Subcutaneous abdominal adipose tissue (tissue), 5 donors: ENCODE results near the gene RBBP8.

Experiments used
- H3K27ac ChIP-seq: one replicate; pipeline ENCODE4 v1.7.0; 2013; ENCODE audit warnings: low read depth, mild to moderate bottlenecking, inconsistent platforms, low read length, moderate library complexity
- H3K27me3 ChIP-seq, 5 donors: one replicate each; pipeline ENCODE4 v1.7.0; 2013; ENCODE audit warnings: low read length in 5 of 5, inconsistent platforms in 1 of 5; ENCODE audit not compliant: control insufficient read depth in 5 of 5, insufficient read depth in 4 of 5
- H3K36me3 ChIP-seq, 5 donors: one replicate each; pipeline ENCODE4 v1.7.0; 2013; ENCODE audit warnings: low read length in 5 of 5; ENCODE audit not compliant: control insufficient read depth in 5 of 5, insufficient read depth in 5 of 5
- H3K4me1 ChIP-seq, 5 donors: one replicate each; pipeline ENCODE4 v1.7.0; 2013; ENCODE audit warnings: low read length in 5 of 5, mild to moderate bottlenecking in 3 of 5, moderate library complexity in 1 of 5; ENCODE audit not compliant: control insufficient read depth in 5 of 5, insufficient read depth in 5 of 5
- H3K4me3 ChIP-seq, 5 donors: one replicate each; pipeline ENCODE4 v1.7.0; 2013; ENCODE audit warnings: low read length in 5 of 5, low read depth in 1 of 5
- H3K9ac ChIP-seq, 5 donors: one replicate each; pipeline ENCODE4 v1.7.0; 2013; ENCODE audit warnings: low read length in 5 of 5, mild to moderate bottlenecking in 4 of 5, moderate library complexity in 3 of 5
- H3K9me3 ChIP-seq, 5 donors: one replicate each; pipeline ENCODE4 v1.7.0; 2013; ENCODE audit warnings: low read length in 5 of 5; ENCODE audit not compliant: control insufficient read depth in 5 of 5
- donor health status: healthy.
- donor health status: healthy.
- donor health status: healthy.
- donor health status: healthy.
- donor health status: healthy.

Gene RBBP8

GRCh38 chr18:22962004-22962403 lies 28.9 kb downstream of the RBBP8 start:
- Histone ChIP-seq H3K27me3 (no peaks in the 10 kb centered on the region), H3K4me1 (no peaks in the 10 kb centered on the region), H3K9ac (no peak overlapping the region), H3K4me3 (no peak overlapping the region), H3K36me3 (no peaks in the 10 kb centered on the region), H3K9me3 (no peaks in the 10 kb centered on the region), H3K27ac (no peak overlapping the region)

GRCh38 chr18:22964116-22964515 lies 31.0 kb downstream of the RBBP8 start:
- no peak overlapping the region for H3K9ac ChIP-seq
- no peaks in the 10 kb centered on the region for H3K4me1 ChIP-seq
- no peak overlapping the region for H3K4me3 ChIP-seq
- no peak overlapping the region for H3K27ac ChIP-seq
- no peaks in the 10 kb centered on the region for H3K36me3 ChIP-seq
- H3K27me3 ChIP-seq = no peaks in the 10 kb centered on the region
- H3K9me3 ChIP-seq = no peaks in the 10 kb centered on the region

- H3K27ac ChIP-seq = no peak overlapping the region
- no peaks in the 10 kb centered on the region for H3K27me3 ChIP-seq
These were observed 31.6 kb downstream of the RBBP8 start for GRCh38 chr18:22964722-22965121.

GRCh38 chr18:22971038-22971437 lies 37.9 kb downstream of the RBBP8 start:
- no peak overlapping the region for H3K4me3 ChIP-seq
- H3K27ac ChIP-seq = no peak overlapping the region
- H3K9me3 ChIP-seq = no peaks in the 10 kb centered on the region
- no peaks in the 10 kb centered on the region for H3K4me1 ChIP-seq
- H3K36me3 ChIP-seq = no peaks in the 10 kb centered on the region
- no peak overlapping the region for H3K9ac ChIP-seq
- H3K27me3 ChIP-seq = no peaks in the 10 kb centered on the region

More at GRCh38 chr18:22964722-22965121, 31.6 kb downstream of the RBBP8 start:
- H3K36me3 ChIP-seq = no peaks in the 10 kb centered on the region
- H3K4me3 ChIP-seq = no peak overlapping the region
- H3K9ac ChIP-seq = no peak overlapping the region
- H3K9me3 ChIP-seq = no peaks in the 10 kb centered on the region
- no peaks in the 10 kb centered on the region for H3K4me1 ChIP-seq

GRCh38 chr18:22974001-22974400 lies 40.9 kb downstream of the RBBP8 start:
- H3K4me3 ChIP-seq = no peak overlapping the region
- no peak overlapping the region for H3K27ac ChIP-seq
- no peaks in the 10 kb centered on the region for H3K36me3 ChIP-seq

GRCh38 chr18:22974707-22975106 lies 41.6 kb downstream of the RBBP8 start:
- H3K36me3 ChIP-seq = no peaks in the 10 kb centered on the region
- no peaks in the 10 kb centered on the region for H3K27me3 ChIP-seq
- H3K4me1 ChIP-seq = no peaks in the 10 kb centered on the region
- no peak overlapping the region for H3K27ac ChIP-seq
- no peak overlapping the region for H3K4me3 ChIP-seq
- H3K9ac ChIP-seq = no peak overlapping the region
- H3K9me3 ChIP-seq = no peaks in the 10 kb centered on the region

More at GRCh38 chr18:22974001-22974400, 40.9 kb downstream of the RBBP8 start:
- H3K4me1 ChIP-seq = no peaks in the 10 kb centered on the region
- no peaks in the 10 kb centered on the region for H3K9me3 ChIP-seq
- no peaks in the 10 kb centered on the region for H3K27me3 ChIP-seq
- no peak overlapping the region for H3K9ac ChIP-seq

GRCh38 chr18:22975508-22975907 lies 42.4 kb downstream of the RBBP8 start:
- Histone ChIP-seq H3K36me3 (no peaks in the 10 kb centered on the region), H3K9me3 (no peaks in the 10 kb centered on the region), H3K27me3 (no peaks in the 10 kb centered on the region), H3K9ac (no peak overlapping the region), H3K27ac (no peak overlapping the region), H3K4me3 (no peak overlapping the region), H3K4me1 (no peaks in the 10 kb centered on the region)

- Histone ChIP-seq H3K4me3 (no peak overlapping the region), H3K27me3 (no peaks in the 10 kb centered on the region), H3K9ac (no peak overlapping the region), H3K4me1 (no peaks in the 10 kb centered on the region), H3K9me3 (no peaks in the 10 kb centered on the region), H3K27ac (no peak overlapping the region), H3K36me3 (no peaks in the 10 kb centered on the region)
These were observed 44.9 kb downstream of the RBBP8 start for GRCh38 chr18:22977847-22978701.

- Histone ChIP-seq H3K36me3 (peaks cover 0 to 1% (median 0%) of the 10 kb centered on the region in 5 donors), H3K9me3 (no peaks in the 10 kb centered on the region), H3K4me3 (no peak overlapping the region), H3K4me1 (no peaks in the 10 kb centered on the region), H3K27me3 (no peaks in the 10 kb centered on the region), H3K9ac (no peak overlapping the region), H3K27ac (no peak overlapping the region)
These were observed 47.3 kb downstream of the RBBP8 start for GRCh38 chr18:22980394-22980793.

- Histone ChIP-seq H3K9ac (no peak overlapping the region), H3K9me3 (no peaks in the 10 kb centered on the region), H3K36me3 (peaks cover 0 to 5% (median 4%) of the 10 kb centered on the region in 5 donors), H3K4me3 (no peak overlapping the region), H3K4me1 (no peaks in the 10 kb centered on the region), H3K27me3 (no peaks in the 10 kb centered on the region), H3K27ac (no peak overlapping the region)
These were observed 48.4 kb downstream of the RBBP8 start for GRCh38 chr18:22981274-22982133.
